GM19328 (cell line): ENCODE data around the gene SH3PXD2B.

Experiments used
- ATAC-seq: cut with Tn5 transposase; IDR thresholded peaks from one replicate; pipeline ENCODE4 v1.9.1; 2021; ENCODE audit warnings: mild to moderate bottlenecking, moderate library complexity; ENCODE audit not compliant: unreplicated experiment

The SH3PXD2B gene

DNA sequence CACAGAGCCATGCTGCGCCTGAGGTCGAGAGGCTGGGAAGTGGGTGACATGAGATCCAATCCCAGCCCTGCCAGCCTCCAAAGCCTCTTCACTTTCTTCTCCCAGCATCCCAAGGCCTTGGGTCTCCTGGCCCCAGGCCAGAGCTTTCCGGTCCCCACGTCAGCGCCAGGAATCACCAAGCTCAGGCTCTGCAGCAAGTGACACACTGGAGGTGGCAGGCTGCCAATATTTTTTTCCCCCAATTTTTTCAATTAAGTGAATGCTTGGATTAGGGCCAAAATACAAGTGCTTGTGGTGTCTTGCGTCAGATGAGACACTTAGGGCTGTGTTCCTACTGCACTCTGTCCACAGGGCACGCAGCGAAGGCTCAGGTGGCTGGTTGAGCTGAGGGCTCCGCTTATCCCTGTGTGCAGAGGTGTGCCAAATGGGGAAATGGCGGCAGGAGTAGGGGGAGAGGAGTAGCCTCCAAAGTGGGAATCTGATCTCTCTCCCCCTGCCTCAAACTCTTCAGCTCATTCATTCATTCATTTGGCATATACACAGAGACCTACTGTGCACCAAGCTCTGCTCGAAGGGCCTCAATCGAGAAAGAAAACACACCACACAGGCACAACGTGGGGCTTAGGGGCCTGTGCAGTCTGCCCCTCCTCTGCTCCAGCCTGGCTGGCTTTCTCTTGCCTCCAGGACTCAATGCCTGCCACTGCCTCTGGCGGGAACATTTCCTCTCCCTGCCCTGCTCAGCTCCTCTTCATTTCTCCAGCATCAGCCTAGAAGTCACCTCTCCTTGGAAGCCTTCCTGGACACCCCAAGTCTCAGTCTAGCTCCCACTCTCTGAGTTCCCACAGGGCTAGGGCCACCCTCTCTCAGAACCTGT is 16.6 kb downstream of the SH3PXD2B start:
- no peak for ATAC-seq

DNA sequence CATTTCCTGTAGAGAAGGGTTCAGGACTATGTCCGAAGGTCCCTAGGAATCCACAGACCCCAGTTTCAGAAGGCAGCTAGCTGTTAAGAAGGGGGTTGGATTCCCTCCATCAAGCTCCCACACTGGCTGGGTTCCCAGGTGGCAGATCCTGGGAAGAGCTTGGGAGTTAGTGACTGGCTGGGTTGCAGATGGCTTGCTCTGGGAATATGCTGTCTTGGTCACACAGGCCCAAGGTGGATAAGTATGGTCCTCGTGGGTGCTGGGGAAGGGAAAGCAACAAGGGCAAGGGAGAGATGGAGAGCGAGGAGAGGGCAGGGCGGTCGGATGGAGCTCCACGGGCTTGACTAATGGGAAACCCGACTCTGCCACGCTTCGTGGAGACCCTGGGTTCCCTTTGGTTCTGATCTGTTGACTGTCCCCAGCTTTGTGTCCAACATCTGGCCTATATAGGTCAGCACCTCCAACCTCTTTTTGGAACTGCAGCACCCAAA is 17.4 kb downstream of the SH3PXD2B start:
- no peak for ATAC-seq

DNA sequence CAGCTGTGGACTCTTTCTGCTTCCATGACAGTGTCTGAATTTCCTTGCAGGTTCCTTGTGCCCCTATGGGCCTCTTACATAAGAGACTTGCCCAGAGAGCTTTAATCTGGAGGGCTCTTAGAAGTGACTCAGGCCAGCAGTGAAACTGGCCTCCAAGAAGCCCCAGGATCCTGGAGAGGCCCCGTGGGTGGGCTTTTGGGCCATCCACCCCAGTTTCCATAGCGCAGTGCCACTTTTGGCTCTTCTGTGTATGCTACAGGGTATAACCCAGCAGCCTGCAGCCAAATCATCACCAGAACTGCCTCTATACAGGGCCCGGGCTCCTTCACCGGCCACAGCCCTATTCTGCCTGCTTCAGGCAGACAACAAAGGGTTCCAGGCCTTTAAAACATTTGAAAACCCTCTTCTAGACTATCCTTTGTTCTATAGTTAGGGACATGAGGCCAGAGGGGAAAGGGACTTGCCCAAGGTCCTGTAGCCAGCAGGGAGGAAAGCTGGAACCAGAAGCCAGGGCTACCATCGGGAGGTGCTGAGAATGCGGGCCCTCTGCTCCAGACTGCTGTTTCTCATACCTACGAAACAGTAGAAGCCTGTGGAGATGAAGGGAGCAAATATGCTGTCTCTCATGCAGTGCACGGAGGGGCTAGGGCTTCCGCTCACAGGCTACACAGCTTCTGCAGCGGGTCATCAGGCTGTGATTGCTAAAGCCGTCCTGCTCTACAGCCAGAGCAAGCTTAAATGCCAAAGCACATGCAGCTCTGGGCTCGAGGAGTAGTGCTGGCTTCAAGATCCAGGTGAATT is 18.0 kb downstream of the SH3PXD2B start:
- ATAC-seq = no peak

DNA sequence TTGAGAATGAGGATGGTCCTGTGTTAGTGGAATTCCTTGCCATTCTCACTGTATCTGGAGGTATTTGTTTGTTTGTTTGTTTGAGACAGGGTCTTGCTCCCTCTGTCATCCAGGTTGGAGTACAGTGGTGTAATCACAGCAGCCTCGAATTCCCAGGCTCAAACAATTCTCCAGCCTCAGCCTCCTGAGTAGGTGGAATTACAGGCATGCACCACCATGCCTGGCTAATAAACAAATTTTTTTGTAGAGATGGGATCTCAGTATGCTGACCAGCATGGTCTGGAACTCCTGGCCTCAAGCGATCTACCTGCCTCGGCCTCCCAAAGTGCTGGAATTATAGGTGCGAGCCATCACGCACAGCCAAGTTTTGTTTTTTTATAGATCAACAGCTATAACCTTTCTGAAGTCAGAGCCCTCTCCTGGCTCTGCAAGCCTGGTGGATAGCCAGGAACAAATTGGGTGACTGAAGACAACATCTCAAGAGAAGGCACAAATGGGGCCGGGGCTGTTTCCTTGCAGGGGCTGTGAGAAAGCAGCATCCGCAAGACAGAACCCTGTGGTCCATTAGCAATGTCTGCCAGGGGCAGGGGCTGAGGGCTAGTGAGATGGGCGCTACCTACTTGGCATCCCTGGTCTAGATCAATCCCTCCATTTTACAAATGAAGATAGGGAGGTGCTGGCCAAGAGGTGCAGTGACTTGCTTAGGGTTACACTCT is 18.8 kb downstream of the SH3PXD2B start:
- no peak for ATAC-seq

DNA sequence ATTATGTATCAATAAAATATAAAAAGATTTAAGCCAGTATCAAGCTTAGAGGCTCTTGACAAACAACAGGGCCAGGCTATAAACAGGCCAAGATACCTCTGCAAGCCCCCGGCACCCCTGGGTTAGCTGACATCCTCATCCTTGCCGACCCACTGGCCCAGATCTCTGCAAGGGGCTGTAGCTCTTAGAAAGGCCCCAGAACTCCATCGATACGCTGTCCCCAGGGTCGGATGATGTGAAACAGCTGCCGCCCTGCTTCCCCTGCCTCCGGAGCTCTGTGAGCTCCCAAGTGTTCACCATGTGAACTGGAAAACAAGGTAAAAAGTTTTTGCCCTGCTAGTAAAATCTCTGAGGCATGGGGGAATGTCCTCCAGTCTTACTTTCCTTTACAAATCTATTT is 20.1 kb downstream of the SH3PXD2B start:
- no peak for ATAC-seq

DNA sequence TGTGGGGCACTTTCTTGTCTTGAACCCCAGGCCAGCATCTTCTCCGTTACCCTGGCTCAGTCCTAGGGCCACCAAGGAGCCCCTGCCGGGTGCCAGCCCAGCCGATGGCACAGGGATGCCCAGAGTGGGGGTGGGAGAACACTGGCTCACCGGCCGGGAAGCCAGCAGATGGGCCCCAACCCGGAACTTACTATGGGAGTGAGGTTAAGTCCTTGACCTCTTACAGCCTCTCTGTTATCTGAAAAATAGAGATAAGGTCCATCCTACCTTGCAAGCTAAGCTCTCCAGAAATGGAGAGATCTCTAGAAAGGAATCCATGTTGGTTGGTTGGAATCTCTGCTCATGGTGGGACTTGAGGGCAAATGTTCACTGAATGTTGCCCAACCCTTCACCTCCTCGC is 20.8 kb downstream of the SH3PXD2B start:
- ATAC-seq = no peak

DNA sequence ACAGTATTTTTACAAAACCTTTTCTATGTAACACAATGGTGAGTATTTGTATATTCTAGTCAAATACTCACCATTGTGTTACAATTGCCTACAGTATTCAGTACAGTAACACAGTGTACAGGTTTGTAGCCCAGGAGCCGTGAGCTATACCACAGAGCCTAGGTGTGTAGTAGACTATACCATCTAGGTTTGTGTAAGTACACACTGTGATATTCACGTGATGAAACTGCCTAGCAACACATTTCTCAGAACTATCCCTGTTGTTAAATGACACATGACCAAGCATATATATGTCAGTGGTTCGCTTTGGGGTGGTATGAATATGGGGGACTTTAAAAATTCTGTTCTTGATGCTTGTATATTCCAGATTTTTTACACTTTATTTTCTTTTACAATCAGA is 21.3 kb downstream of the SH3PXD2B start:
- ATAC-seq = no peak

DNA sequence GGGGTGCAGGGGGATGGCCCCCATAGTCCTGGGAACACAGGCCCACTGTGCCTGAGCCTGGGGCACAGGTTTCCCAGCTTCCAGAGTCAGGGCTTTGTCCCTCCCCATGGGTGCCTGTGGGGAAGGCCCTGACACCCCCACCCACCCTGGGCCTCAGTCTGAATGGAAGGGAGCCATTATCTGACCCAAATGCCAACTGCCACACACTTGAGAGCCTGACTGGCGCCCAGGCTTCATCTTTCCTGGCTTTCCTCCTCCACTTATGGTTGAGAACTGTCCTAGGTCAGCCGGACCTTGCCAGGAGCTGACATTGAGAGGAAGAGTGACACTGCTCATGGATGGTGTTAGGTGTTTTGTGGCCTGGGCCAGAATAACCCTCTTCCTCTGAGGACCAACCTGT is 24.0 kb downstream of the SH3PXD2B start:
- no peak for ATAC-seq

DNA sequence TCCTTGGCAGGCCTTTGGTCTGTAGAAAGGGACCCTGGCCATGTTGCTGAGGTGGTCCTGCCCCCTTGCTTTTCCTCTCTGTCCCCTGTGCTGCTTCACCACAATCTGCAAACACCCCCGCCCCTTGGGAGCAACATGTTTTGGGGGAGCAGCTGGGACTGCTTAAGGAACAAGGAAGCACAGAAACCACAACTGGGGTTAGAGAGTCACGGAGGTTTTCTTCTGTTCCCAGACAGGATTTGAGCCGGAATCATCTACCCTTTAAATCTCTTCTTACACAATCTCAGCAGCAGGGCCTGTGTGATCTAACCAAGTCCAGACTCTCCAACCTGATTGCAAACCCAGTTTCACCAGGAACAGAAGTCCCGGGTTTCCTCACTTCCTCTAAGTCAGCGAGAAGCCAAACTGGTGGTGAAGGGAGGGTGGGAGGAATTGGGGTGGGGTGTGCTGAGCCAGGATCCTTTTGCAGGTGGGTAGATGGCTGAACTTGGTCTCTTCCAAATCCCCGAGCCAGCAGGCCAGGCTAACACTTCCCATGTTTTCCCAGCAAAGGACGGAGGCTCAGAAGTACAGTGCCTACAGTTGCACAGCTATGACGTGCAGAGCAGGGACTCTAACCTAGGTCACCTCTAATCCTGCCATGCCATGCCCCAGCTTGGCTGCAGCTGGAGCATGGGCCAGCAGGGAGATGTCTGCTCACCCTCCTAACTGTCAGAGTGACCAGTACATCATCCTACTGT is 25.0 kb downstream of the SH3PXD2B start:
- ATAC-seq = no peak

DNA sequence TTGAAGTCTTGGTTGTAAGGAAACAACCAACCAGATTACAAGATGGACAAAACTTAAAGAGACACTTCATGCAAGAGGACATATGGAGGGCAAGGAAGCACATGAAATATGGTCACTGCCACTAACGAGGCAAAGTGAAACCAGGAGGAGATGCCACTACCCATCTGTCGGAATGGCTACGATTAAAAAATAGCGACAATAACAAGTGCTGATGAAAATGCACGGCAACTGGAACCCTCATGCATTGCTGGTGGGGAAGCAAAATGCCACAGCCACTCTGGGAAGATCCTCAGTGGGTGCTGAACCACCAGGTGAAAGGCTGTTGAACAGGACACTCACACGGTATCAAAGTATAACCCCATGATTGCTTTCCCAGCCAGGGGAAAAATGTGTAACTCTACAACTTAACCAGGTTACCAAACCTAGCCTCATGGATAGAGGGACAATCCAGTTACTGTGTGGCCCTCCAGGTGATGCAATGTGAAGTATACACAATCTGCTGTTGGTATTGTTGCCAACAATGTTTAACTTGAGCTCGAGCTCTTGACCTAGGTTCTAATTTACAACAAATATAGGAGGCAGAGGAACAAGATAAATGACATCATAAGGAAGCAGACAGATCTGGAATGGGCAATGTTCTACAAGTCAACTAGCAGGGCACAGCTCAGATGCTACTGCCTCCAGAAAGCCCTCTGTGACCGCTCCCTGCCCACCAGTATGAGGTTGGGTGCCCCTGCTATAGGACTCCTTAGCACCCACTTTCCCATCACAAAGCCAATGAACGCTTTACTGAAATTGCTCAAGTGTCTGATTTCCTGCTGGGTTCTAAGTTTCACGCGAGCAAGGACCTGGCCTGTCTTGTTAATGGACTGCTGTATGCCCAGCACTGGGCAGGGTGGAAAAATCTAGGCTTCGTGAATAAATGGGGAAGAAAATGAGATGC is 25.8 kb downstream of the SH3PXD2B start:
- ATAC-seq = no peak

DNA sequence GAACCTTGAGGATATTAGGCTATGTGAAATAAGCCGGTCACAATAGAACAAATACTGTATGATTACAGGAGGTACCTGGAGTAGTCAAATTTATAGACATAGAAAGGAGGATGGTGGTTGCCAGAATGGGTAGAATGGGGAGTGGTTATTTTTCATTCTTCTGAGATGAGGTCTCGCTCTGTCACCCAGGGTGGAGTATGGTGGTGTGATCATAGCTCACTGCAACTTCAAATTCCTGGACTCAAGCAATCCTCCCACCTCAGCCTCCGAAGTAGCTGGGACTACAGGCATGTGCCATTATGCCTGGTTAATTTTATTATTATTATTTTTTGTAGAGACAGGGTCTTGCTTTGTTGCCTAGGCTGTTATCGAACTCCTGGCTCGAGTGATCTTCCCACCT is 27.1 kb downstream of the SH3PXD2B start:
- no peak for ATAC-seq

DNA sequence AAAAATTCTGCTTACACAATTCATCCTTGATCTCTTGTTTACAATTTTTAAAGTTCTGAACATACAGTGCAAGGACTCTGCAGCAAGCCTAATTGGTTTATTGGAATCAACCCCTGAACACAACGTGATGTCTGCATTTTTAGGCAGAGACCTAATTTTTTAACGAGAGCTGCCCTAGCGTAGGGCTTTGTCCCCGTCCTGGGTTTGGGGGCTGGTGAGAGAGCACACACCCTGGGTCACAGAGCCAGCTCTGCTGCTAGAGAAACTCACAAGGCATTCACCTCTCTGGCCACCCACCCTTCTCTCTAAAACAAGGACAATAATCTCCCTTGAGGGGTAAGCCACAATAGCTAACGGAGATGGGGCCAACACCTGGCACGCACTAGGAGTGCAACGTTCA is 28.2 kb downstream of the SH3PXD2B start:
- no peak for ATAC-seq

DNA sequence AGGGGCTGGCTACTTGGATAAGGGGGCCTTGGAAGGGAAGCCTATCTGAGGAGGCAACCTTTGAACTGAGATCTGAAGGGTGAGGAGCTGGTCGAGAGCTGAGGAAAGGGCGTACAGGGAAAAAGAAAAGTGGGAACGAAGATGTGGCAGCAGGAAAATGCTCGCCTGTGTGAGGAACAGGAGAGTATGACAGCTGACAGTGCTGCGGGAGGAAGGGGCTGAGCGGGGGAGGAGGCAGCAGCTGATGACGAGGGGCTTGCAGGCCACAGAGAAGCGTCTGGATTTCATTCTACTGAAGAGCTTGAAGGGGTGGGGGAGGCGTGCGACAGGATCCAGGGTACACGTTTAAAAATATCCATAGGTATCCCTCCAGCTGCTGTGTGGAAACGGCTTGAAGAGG is 28.9 kb downstream of the SH3PXD2B start:
- no peak for ATAC-seq

DNA sequence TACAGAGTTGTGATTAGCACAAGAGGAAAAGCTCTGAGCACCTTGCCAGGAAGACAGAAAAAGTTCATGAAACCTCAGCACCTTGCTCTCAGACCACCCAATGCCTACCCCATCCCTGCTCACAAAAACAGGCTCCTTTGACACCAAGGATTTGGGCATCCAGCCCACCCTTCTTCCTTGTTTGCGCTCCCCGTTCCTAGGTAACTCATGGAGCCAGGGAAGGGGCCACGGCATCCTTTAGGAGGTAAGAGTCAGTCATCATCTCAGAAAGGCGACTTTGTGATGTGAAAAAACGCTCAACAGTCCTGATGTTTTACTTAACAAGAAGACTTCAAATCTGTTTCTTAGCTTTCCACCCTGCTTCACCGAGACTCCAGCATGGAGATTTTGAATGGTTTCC is 29.5 kb downstream of the SH3PXD2B start:
- no peak for ATAC-seq

DNA sequence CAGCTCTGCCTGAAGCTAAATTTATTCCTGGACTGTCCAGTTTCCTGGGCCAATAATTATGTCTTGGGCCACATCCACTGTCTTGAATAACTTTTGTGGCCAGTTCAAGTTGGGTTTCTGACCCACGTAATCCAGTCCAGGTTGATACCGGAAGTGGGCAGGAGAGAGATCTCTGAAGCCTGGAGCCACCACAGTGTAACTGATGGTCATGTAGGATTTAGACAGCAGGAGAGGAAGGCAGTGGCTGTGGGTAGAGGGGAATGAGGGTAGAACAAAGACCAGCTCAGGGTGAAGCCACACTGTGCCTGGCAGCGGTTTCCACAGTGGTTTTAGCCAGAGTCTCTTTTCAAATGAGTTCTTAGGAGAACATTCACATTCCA is 30.2 kb downstream of the SH3PXD2B start:
- ATAC-seq = no peak

DNA sequence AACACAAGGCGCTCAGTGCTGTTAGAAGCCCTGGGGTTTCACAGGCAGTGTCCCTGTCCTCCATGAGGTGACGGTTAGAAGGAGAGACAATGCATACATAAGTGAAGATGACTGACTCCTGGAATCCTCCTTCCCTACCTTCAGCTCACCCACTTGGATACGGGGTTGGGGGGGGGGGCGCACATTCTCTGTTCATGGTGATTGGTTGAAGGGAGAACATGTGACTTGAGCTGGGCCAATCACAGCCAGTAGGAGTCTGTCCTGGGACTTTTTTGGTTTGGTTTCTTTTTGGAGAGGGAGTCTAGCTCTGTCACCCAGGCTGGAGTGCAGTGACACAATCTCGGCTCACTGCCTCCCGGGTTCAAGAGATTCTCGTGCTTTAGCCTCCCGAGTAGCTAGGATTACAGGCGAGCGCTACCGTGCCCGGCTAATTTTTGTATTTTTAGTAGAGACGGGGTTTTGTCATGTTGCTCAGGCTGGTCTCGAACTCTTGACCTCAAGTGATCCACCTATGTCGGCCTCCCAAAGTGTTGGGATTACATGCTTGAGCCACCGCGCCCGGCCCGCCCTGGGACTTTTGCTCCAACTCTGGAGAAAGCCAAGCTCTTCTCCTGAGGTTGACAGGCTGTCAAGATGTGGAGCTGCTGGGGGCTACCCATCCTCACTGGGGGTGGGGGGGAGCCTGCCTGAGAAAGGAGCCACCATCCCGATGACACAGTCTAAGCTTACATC is 30.8 kb downstream of the SH3PXD2B start:
- ATAC-seq = no peak

DNA sequence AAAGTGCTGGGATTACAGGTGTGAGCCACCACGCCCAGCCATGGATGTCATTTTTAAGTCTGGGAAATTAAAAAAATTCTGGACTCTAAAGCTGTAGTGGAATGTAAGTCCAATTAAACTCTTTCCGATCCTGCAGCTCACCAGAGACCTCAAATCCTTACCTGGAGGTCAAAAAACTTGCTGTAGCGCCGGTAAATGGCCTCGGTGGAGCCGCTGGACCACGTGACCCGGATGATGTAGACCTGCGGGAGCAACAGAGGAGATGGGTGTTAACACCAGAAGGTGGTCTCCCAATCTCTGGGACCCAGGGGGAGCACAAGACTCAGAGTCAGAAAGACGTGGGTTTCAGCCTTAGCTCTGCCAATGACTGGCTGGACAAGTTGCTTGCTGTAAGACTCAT is 32.1 kb downstream of the SH3PXD2B start:
- no peak for ATAC-seq

DNA sequence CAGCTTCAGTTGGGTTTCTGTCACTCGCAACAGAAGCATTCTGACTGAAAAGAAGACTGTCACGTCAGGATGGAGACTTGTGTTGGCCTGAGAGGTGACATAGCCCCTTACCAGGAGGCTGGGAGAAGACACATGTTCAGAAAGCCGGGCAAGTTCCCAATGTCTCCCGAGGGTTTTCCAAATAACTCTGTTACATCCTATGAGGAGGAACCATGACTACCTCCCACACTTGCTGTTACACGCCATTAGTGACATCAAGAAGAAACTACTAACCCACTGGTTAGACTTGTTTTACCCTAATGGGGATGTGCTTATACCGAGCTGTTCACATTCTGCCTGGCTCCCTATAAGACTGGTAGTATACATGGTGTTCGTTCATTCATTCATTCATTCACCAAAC is 33.3 kb downstream of the SH3PXD2B start:
- ATAC-seq = no peak
